Adrenal gland (tissue), 12 donors: ENCODE results near the gene NKAIN2. TPM values are rescaled to one million over a fixed set of nuclear protein-coding genes. Genes with fewer than 3 reads are reported as not detected.
"Not testable (repeated sequence)": the region's sequence is repeated elsewhere in the genome, so short reads cannot be mapped to it uniquely, and the experiment has no call there.

Experiments used
- DNase-seq, 7 donors: peaks; one replicate each; pipeline ENCODE4 v3.0.0-alpha.2; 2019 to 2020
- H3K27ac ChIP-seq, 5 donors: fragments of 200-600 bp; sonication (generic) in 4 of 5; 1 replicate in 3 of 5; 2 replicates in 2 of 5; pipeline versions ENCODE4 v1.5.1 to v1.8.0; 2016 to 2020; ENCODE audit warnings: mild to moderate bottlenecking in 1 of 5
- H3K27me3 ChIP-seq: fragments of 200-600 bp; 2 replicates; pipeline ENCODE4 v1.8.0; 2021
- H3K36me3 ChIP-seq, 2 donors: fragments of 200-600 bp; replicated peaks in 1 of 2; 1 replicate in 1 of 2; 2 replicates in 1 of 2; pipeline versions ENCODE4 v1.5.1 to v1.8.0; 2018 to 2022
- H3K4me1 ChIP-seq, 2 donors: fragments of 200-600 bp; replicated peaks in 1 of 2; 1 replicate in 1 of 2; 2 replicates in 1 of 2; pipeline versions ENCODE4 v1.5.1 to v1.8.0; 2018 to 2021
- H3K4me3 ChIP-seq, 4 donors: fragments of 200-600 bp; sonication (generic) in 3 of 4; one replicate each; pipeline ENCODE4 v1.5.1; 2016 to 2018
- H3K9me3 ChIP-seq, 3 donors: fragments of 200-600 bp; sonication (generic) in 1 of 3; replicated peaks in 1 of 3; 1 replicate in 2 of 3; 2 replicates in 1 of 3; pipeline versions ENCODE4 v1.5.1 to v1.8.0; 2016 to 2021
- POLR2A ChIP-seq, 2 donors: fragments of 450-650 bp; IDR thresholded peaks; one replicate each; pipeline ENCODE4 v1.6.1; 2017; ENCODE audit warnings: antibody characterized with exemption in 2 of 2, mild to moderate bottlenecking in 2 of 2, moderate library complexity in 1 of 2
- WGBS, 4 donors: extraction: QIAGEN DNeasy Blood & Tissue Kit in 2 of 4; methylation state at CpG; one replicate each; pipeline versions ENCODE4 v1.1.5 to v1.1.7; 2013 to 2017; 5-methylcytosine and 5-hydroxymethylcytosine counted together
- intact Hi-C, 2 donors: fragments of 100-400 bp; cut with DNase I; formaldehyde crosslinking; loops; one replicate each; pipeline versions ENCODE4 v1.14.1 to v1.15.0; 2022 to 2023
- polyA plus RNA-seq, 3 donors: library from polyadenylated mRNA; stranded (reverse); fragments of 200-250 nt in 2 of 3; fragments of 350-450 nt in 1 of 3; fragmentation: Illumina TruSeq in 1 of 3; extraction: RNeasy Lipid Tissue Mini Kit (QIAGEN cat#74804) in 1 of 3; gene quantifications; one replicate each; pipeline ENCODE4 v1.2.3, GENCODE V29; 2013 to 2014
- total RNA-seq, 9 donors: library from RNA; depleted of rRNA in 4 of 9; stranded (reverse); fragments of >200 nt in 4 of 9; fragments of 120-200 nt in 1 of 9; fragmentation: NEBNext Ultra II Directional in 1 of 9; extraction: Animal tissue kit (Norgen Biotek cat#: 25700) in 1 of 9; gene quantifications; one replicate each; pipeline versions ENCODE4 v1.1.0 to v1.2.4, GENCODE V29; 2013 to 2023
- TF ChIP-seq, protein P1 (sequence below), 6 experiments: fragments of 450-650 bp in 4 of 6; fragments of 200-600 bp in 2 of 6; sonication (generic) in 1 of 6; IDR thresholded peaks; 1 replicate in 5 of 6; 2 replicates in 1 of 6; pipeline versions ENCODE4 v1.5.1 to v1.8.0; 2016 to 2021; ENCODE audit warnings: antibody characterized with exemption in 6 of 6, mild to moderate bottlenecking in 2 of 6, moderate library complexity in 1 of 6
- donor health status: healthy with polysubstance abuse.
- donor health status: Bipolar disorder and iron deficiency.
- donor health status: DM: yes; HTN: yes; CAD: no.
- donor health status: DM: no; HTN: no; CAD: no.
- donor health status: DM: no; HTN: no; CAD: no.
- donor health status: DM: yes; HTN: yes; CAD: no.

Gene NKAIN2
- total and polyA plus RNA-seq, 12 donors: under 0.01 to 0.61 (median 0.23) TPM; not detected in 3

DNA sequence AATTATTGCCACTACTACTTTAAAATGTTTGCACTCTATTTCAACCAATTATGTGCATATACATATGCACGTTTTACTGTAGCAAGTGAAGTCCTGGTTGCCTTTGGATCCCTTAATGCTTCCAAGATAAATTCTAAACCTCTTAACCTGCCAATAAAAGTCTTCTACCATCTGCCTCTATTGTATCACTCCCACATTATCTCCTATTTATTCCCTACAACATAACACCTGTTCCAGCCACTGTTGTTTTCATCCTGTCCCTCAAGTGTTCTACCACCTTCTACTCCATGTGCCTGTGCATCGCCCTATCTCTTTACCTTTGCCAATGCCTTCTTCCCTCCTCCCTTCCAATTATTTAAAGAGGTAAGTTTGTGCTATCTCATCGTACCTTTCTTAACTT is 659.6 kb downstream of the NKAIN2 start:
- no peaks in the 10 kb centered on the region for H3K9me3 ChIP-seq
- 67 to 83% (median 73%) methylated on average over 3 of the region's 3 CpGs for WGBS, 4 donors
- no peaks in the 10 kb centered on the region for H3K36me3 ChIP-seq
- no peak overlapping the region for H3K27ac ChIP-seq
- no peak for DNase-seq
- intact Hi-C loops: no loop called here
- no peaks in the 10 kb centered on the region for H3K27me3 ChIP-seq
- TF ChIP-seq POLR2A (IDR thresholded peaks at IDR 0.05): no peak
- TF ChIP-seq, protein P1, sequence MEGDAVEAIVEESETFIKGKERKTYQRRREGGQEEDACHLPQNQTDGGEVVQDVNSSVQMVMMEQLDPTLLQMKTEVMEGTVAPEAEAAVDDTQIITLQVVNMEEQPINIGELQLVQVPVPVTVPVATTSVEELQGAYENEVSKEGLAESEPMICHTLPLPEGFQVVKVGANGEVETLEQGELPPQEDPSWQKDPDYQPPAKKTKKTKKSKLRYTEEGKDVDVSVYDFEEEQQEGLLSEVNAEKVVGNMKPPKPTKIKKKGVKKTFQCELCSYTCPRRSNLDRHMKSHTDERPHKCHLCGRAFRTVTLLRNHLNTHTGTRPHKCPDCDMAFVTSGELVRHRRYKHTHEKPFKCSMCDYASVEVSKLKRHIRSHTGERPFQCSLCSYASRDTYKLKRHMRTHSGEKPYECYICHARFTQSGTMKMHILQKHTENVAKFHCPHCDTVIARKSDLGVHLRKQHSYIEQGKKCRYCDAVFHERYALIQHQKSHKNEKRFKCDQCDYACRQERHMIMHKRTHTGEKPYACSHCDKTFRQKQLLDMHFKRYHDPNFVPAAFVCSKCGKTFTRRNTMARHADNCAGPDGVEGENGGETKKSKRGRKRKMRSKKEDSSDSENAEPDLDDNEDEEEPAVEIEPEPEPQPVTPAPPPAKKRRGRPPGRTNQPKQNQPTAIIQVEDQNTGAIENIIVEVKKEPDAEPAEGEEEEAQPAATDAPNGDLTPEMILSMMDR (IDR thresholded peaks at IDR 0.05): no peak
- no peaks in the 10 kb centered on the region for H3K4me1 ChIP-seq
- no peak overlapping the region for H3K4me3 ChIP-seq

DNA sequence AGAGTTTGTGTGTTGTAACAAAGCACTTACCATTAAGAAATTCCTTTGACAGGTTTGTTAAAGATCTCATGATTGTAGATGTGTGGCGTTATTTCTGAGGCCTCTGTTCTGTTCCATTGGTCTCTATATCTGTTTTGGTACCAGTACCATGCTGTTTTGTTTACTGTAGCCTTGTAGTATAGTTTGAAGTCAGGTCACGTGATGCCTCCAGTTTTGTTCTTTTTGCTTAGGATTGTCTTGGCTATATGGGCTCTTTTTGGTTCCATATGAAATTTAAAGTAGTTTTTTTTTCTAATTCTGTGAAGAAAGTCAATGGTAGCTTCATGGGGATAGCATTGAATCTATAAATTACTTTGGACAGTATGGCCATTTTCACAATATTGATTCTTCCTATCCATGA is 660.9 kb downstream of the NKAIN2 start:
- DNase-seq, H3K27ac ChIP-seq, H3K4me3 ChIP-seq, intact Hi-C loops, H3K27me3 ChIP-seq, H3K36me3 ChIP-seq, H3K4me1 ChIP-seq, H3K9me3 ChIP-seq: not testable (repeated sequence)
- WGBS, 4 donors: 77 to 84% (median 80%) methylated on average over 2 of the region's 2 CpGs

DNA sequence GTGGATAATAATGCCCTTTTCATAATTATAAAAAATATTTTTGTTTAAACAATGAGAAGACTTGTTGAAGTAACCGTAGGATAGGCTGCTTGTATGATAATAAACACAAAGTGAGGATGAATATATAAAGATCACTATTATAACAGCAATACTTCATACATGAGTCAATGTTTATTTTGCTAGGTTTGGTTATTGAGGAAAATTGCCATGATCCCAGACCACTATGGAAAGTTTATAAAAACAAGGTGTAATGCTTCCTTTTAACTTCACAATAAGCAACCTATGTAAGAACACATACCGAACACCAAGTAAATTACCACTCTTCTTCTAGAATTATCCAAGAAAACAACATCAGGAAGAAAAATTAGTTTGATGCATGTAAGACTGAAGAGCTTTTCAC is 663.3 kb downstream of the NKAIN2 start:
- Histone ChIP-seq H3K4me3 (no peak overlapping the region), H3K27ac (no peak overlapping the region), H3K4me1 (no peaks in the 10 kb centered on the region), H3K36me3 (no peaks in the 10 kb centered on the region), H3K27me3 (no peaks in the 10 kb centered on the region), H3K9me3 (no peaks in the 10 kb centered on the region)
- intact Hi-C loops: no loop called here
- no peak for TF ChIP-seq POLR2A (IDR thresholded peaks at IDR 0.05)
- TF ChIP-seq, protein P1 (IDR thresholded peaks at IDR 0.05): no peak
- WGBS, 4 donors: 77 to 84% (median 81%) methylated on average over 2 of the region's 2 CpGs
- no peak for DNase-seq

DNA sequence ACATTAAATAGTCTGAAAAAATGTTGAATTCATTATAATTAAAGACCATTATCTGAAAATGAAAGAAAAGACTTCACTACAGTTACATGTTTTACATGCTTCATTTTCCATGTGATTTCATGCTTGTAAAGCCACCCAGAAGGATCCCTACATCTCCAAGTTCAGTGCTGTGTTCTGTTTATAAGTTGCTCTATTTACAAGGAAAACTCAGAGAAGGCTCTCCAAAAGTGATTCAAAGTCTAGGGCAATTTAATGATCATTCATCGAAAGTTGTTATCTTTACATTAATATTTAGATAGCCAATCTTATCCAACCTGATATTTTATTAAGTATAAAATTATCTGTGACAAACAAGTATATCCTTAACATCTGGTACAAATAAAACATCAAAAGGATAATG is 663.7 kb downstream of the NKAIN2 start:
- intact Hi-C loops: no loop called here
- Histone ChIP-seq H3K9me3 (no peaks in the 10 kb centered on the region), H3K27me3 (no peaks in the 10 kb centered on the region), H3K4me3 (no peak overlapping the region), H3K27ac (no peak overlapping the region), H3K36me3 (no peaks in the 10 kb centered on the region), H3K4me1 (no peaks in the 10 kb centered on the region)
- WGBS, 4 donors: 65 to 79% (median 72%) methylated on average over 1 of the region's 1 CpG
- TF ChIP-seq, protein P1 (IDR thresholded peaks at IDR 0.05): no peak
- no peak for TF ChIP-seq POLR2A (IDR thresholded peaks at IDR 0.05)
- no peak for DNase-seq

DNA sequence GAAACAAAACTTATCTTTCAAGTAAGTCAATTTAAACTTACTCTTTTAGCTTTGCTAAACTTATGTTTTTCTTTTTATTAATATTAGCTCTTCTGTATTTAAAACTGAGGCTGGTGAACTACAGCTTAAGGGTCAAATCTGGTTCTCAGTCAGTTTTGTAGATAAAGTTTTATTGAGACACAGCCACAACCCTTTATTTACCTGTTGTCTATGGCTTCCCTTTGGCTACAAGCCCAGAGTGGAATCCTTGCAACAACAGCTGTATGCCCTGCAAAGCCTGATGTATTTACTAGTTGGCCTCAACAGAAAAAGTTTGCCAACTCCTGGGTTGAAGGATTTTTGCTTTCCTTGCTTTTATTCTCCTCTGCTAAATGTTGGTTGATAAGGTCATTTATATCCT is 667.1 kb downstream of the NKAIN2 start:
- TF ChIP-seq, protein P1 (IDR thresholded peaks at IDR 0.05): no peak
- no peak for TF ChIP-seq POLR2A (IDR thresholded peaks at IDR 0.05)
- H3K36me3 ChIP-seq: no peaks in the 10 kb centered on the region
- H3K27ac ChIP-seq: no peak overlapping the region
- no peak for DNase-seq
- no peaks in the 10 kb centered on the region for H3K27me3 ChIP-seq
- intact Hi-C loops: no loop called here
- no peaks in the 10 kb centered on the region for H3K9me3 ChIP-seq
- no peaks in the 10 kb centered on the region for H3K4me1 ChIP-seq
- no peak overlapping the region for H3K4me3 ChIP-seq
